Fibroblast of the aortic adventitia (primary cell): ENCODE measurements around the gene TMEM202. TPM values are rescaled to one million over a fixed set of nuclear protein-coding genes. Genes with fewer than 3 reads are reported as not detected.
"Not testable (repeated sequence)": the region's sequence is repeated elsewhere in the genome, so short reads cannot be mapped to it uniquely, and the experiment has no call there.

Experiments used
- DNase-seq: peaks from one replicate; pipeline ENCODE4 v3.0.0-alpha.2; 2010; ENCODE audit warnings: low read depth
- H3K4me3 ChIP-seq: 2 replicates; pipeline ENCODE4 v1.5.1; 2011; ENCODE audit warnings: low read depth, mild to moderate bottlenecking, control low read depth, low read length, moderate library complexity
- total RNA-seq: library from RNA; depleted of rRNA; stranded (reverse); fragments of >200 nt; gene quantifications from 2 replicates; pipeline ENCODE4 v1.2.3, GENCODE V29; 2012; ENCODE audit warnings: low replicate concordance
- TF ChIP-seq, protein P1 (sequence below): IDR thresholded peaks from 2 replicates; pipeline ENCODE4 v1.5.1; 2011; ENCODE audit warnings: mild to moderate bottlenecking, low read length, control low read depth, inconsistent platforms; ENCODE audit not compliant: insufficient read depth

The TMEM202 gene
- total RNA-seq, 1 donor = not detected

GRCh38 chr15:72377331-72377730, 20.8 kb upstream of the TMEM202 start:
- TF ChIP-seq, protein P1, sequence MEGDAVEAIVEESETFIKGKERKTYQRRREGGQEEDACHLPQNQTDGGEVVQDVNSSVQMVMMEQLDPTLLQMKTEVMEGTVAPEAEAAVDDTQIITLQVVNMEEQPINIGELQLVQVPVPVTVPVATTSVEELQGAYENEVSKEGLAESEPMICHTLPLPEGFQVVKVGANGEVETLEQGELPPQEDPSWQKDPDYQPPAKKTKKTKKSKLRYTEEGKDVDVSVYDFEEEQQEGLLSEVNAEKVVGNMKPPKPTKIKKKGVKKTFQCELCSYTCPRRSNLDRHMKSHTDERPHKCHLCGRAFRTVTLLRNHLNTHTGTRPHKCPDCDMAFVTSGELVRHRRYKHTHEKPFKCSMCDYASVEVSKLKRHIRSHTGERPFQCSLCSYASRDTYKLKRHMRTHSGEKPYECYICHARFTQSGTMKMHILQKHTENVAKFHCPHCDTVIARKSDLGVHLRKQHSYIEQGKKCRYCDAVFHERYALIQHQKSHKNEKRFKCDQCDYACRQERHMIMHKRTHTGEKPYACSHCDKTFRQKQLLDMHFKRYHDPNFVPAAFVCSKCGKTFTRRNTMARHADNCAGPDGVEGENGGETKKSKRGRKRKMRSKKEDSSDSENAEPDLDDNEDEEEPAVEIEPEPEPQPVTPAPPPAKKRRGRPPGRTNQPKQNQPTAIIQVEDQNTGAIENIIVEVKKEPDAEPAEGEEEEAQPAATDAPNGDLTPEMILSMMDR = no peak
- DNase-seq = no peak
- H3K4me3 ChIP-seq = no peak overlapping the region

DNA sequence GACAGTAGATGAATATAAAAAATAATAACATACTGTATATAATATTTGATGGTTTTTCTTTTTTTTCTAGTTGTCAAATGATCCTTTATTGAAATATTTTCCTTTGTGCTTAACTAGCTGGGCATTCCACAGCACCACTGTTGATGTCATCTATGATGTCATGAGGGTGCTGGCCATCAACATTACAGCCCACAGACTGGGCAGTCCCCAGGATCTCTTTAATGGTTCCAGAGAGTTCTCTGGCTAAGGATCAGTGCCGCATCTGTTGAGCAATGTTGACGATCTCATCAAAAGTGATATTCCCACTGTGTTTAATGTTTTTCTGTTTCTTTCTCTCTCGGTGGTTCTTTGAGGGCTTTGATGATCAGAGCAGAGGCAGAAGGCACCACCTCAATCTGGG, 19.0 kb upstream of the TMEM202 start:
- not testable (repeated sequence) for H3K4me3 ChIP-seq, DNase-seq

- no peak for DNase-seq
- TF ChIP-seq, protein P1 = no peak
- H3K4me3 ChIP-seq = no peak overlapping the region
These were observed 18.2 kb upstream of the TMEM202 start for GRCh38 chr15:72379856-72380430.

GRCh38 chr15:72380743-72381142, 17.4 kb upstream of the TMEM202 start:
- H3K4me3 ChIP-seq = no peak overlapping the region
- TF ChIP-seq, protein P1 = no peak
- no peak for DNase-seq

DNA sequence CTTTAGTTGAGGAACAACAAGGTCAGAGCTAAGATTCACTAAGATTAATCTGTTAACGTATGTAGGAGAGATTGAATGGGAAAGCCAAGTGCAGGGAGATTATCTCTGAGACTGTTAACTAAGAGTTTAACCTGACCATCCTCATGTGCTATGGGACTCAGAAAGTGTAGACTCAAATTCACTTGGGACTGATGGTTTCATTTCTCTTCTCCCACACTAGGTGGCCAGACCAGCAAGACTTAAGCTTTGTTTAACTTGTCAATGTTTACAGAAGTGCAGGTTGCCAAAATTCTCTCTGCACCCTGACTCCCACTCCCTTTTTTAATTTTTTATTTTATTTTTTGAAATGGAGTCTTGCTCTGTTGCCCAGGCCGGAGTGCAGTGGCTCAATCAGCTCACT, 16.0 kb upstream of the TMEM202 start:
- no peak for DNase-seq
- TF ChIP-seq, protein P1 = peak; percentile 33
- no peak overlapping the region for H3K4me3 ChIP-seq

- TF ChIP-seq, protein P1 = no peak
- no peak overlapping the region for H3K4me3 ChIP-seq
- no peak for DNase-seq
These were observed 10.4 kb upstream of the TMEM202 start for GRCh38 chr15:72387741-72388140.

DNA sequence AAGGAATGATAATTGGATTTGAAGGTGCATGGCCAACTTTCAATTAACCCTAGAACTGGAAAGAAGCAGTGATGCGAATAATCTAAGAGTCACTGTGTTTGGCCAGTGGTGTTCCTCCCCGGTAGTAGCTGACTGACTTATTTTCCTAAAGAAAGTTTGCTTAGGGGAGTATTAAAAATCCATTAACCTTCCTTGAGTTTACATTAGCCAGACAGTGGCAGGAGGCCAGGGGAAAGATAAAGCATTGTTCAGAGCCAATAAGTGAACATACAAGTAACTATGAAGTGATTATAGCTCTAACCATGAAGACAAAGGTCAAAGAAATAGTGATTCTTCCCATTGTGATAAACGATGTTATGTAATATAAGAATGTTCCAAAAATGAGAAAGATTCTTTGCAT, 8.9 kb upstream of the TMEM202 start:
- no peak overlapping the region for H3K4me3 ChIP-seq
- TF ChIP-seq, protein P1 = no peak
- peak; percentile 75 for DNase-seq

GRCh38 chr15:72396331-72396730, 1.8 kb upstream of the TMEM202 start:
- not testable (repeated sequence) for DNase-seq, H3K4me3 ChIP-seq
